Liver (tissue), 9 donors: ENCODE measurements around the gene MAVS. TPM values are rescaled to one million over a fixed set of nuclear protein-coding genes. Genes with fewer than 3 reads are reported as not detected.

ENCODE experiments used
- DNase-seq: peaks from one replicate; pipeline ENCODE4 v3.0.0-alpha.2; 2017; ENCODE audit warnings: low spot score
- H3K27ac ChIP-seq, 2 donors: one replicate each; pipeline ENCODE4 v1.7.0; 2013; ENCODE audit warnings: inconsistent platforms in 2 of 2, low read length in 2 of 2, control low read depth in 1 of 2, low read depth in 1 of 2, mild to moderate bottlenecking in 1 of 2
- H3K27me3 ChIP-seq, 4 donors: one replicate each; pipeline versions ENCODE4 v1.6.1 to v1.7.0; 2013; ENCODE audit warnings: low read length in 3 of 4, inconsistent platforms in 1 of 4, mild to moderate bottlenecking in 1 of 4, moderate library complexity in 1 of 4; ENCODE audit not compliant: control insufficient read depth in 4 of 4, insufficient read depth in 4 of 4
- H3K36me3 ChIP-seq, 4 donors: one replicate each; pipeline versions ENCODE4 v1.6.1 to v1.7.0; 2013; ENCODE audit warnings: low read length in 3 of 4, mild to moderate bottlenecking in 3 of 4, low read depth in 1 of 4, moderate library complexity in 1 of 4; ENCODE audit not compliant: control insufficient read depth in 4 of 4, insufficient read depth in 3 of 4
- H3K4me1 ChIP-seq, 4 donors: one replicate each; pipeline versions ENCODE4 v1.6.1 to v1.7.0; 2013; ENCODE audit warnings: low read length in 3 of 4, mild to moderate bottlenecking in 3 of 4, moderate library complexity in 1 of 4; ENCODE audit not compliant: control insufficient read depth in 4 of 4, insufficient read depth in 4 of 4
- H3K4me3 ChIP-seq, 3 donors: one replicate each; pipeline versions ENCODE4 v1.6.1 to v1.7.0; 2013; ENCODE audit warnings: low read length in 3 of 3, control low read depth in 1 of 3, low read depth in 1 of 3, mild to moderate bottlenecking in 1 of 3
- H3K9ac ChIP-seq, 2 donors: one replicate each; pipeline ENCODE4 v1.7.0; 2013; ENCODE audit warnings: low read length in 2 of 2, mild to moderate bottlenecking in 2 of 2, moderate library complexity in 2 of 2, control low read depth in 1 of 2, low read depth in 1 of 2
- H3K9me3 ChIP-seq, 4 donors: one replicate each; pipeline versions ENCODE4 v1.6.1 to v1.7.0; 2013; ENCODE audit warnings: low read length in 3 of 4; ENCODE audit not compliant: control insufficient read depth in 4 of 4
- ATF3 ChIP-seq: IDR thresholded peaks from 2 replicates; pipeline ENCODE4 v1.6.1; 2016; ENCODE audit warnings: antibody characterized with exemption
- CTCF ChIP-seq: fragments of 150-350 bp; IDR thresholded peaks from 2 replicates; pipeline ENCODE4 v1.5.1; 2017; ENCODE audit warnings: improper control_type of control experiment, low read depth, low read length; ENCODE audit not compliant: missing input control
- EGR1 ChIP-seq, 2 donors: IDR thresholded peaks; 2 replicates each; pipeline ENCODE4 v1.6.1; 2016 to 2018; ENCODE audit warnings: antibody characterized with exemption in 2 of 2, low read depth in 2 of 2
- FOXA1 ChIP-seq: IDR thresholded peaks from 2 replicates; pipeline ENCODE4 v1.6.1; 2016; ENCODE audit warnings: antibody characterized with exemption
- FOXA2 ChIP-seq: IDR thresholded peaks from 2 replicates; pipeline ENCODE4 v1.6.1; 2016; ENCODE audit warnings: antibody characterized with exemption
- GABPA ChIP-seq, 2 donors: IDR thresholded peaks in 1 of 2; conservative IDR thresholded peaks in 1 of 2; 2 replicates each; pipeline ENCODE4 v1.6.1; 2016; ENCODE audit warnings: antibody characterized with exemption in 2 of 2, mild to moderate bottlenecking in 1 of 2, moderate library complexity in 1 of 2
- HNF4A ChIP-seq, 2 donors: conservative IDR thresholded peaks; 2 replicates each; pipeline ENCODE4 v1.6.1; 2016; ENCODE audit warnings: antibody characterized with exemption in 2 of 2, mild to moderate bottlenecking in 2 of 2
- HNF4G ChIP-seq: IDR thresholded peaks from 2 replicates; pipeline ENCODE4 v1.6.1; 2016; ENCODE audit warnings: antibody characterized with exemption
- JUND ChIP-seq, 2 donors: IDR thresholded peaks; 2 replicates each; pipeline ENCODE4 v1.6.1; 2016; ENCODE audit warnings: antibody characterized with exemption in 2 of 2
- MAX ChIP-seq: IDR thresholded peaks from 2 replicates; pipeline ENCODE4 v1.6.1; 2016; ENCODE audit warnings: antibody characterized with exemption
- NR2F2 ChIP-seq: IDR thresholded peaks from 2 replicates; pipeline ENCODE4 v1.6.1; 2016; ENCODE audit warnings: antibody characterized with exemption
- RAD21 ChIP-seq, 2 donors: IDR thresholded peaks; 2 replicates each; pipeline ENCODE4 v1.6.1; 2016; ENCODE audit warnings: antibody characterized with exemption in 2 of 2, mild to moderate bottlenecking in 2 of 2
- RXRA ChIP-seq, 2 donors: IDR thresholded peaks; 2 replicates each; pipeline ENCODE4 v1.6.1; 2017 to 2018; ENCODE audit warnings: antibody characterized with exemption in 2 of 2, mild to moderate bottlenecking in 1 of 2
- SP1 ChIP-seq: IDR thresholded peaks from 2 replicates; pipeline ENCODE4 v1.6.1; 2018; ENCODE audit warnings: antibody characterized with exemption, mild to moderate bottlenecking
- TAF1 ChIP-seq: conservative IDR thresholded peaks from 2 replicates; pipeline ENCODE4 v1.6.1; 2016; ENCODE audit warnings: antibody characterized with exemption, mild to moderate bottlenecking
- YY1 ChIP-seq: IDR thresholded peaks from 2 replicates; pipeline ENCODE4 v1.6.1; 2016; ENCODE audit warnings: antibody characterized with exemption, mild to moderate bottlenecking
- ZBTB33 ChIP-seq: IDR thresholded peaks from 2 replicates; pipeline ENCODE4 v1.6.1; 2016; ENCODE audit warnings: antibody characterized with exemption
- WGBS: extraction: QIAGEN DNeasy Blood & Tissue Kit; methylation state at CpG from one replicate; pipeline ENCODE4 v1.1.7; 2013; 5-methylcytosine and 5-hydroxymethylcytosine counted together
- polyA plus RNA-seq, 2 donors: library from polyadenylated mRNA; stranded (reverse) in 1 of 2; unstranded in 1 of 2; fragments of 200-250 nt in 1 of 2; fragments of >200 nt in 1 of 2; fragmentation: Nextera tagmentation in 1 of 2; extraction: Ambion mirVana in 1 of 2; gene quantifications; one replicate each; pipeline versions ENCODE4 v1.2.1 to v1.2.3, GENCODE V29; 2013 to 2015
- total RNA-seq, 2 donors: library from RNA; depleted of rRNA; stranded (reverse); fragments of >200 nt; gene quantifications; one replicate each; pipeline ENCODE4 v1.2.3, GENCODE V29; 2014
- donor health status: healthy.
- donor health status: healthy.
- donor health status: healthy.
- donor health status: healthy.
- donor health status: healthy.

Gene MAVS
- total and polyA plus RNA-seq, 4 donors, result 4.7 to 20.9 (median 11.9) TPM

GRCh38 chr20:3800878-3801260 is 45.8 kb upstream of the MAVS start:
- no peak for DNase-seq
- Histone ChIP-seq H3K9me3 (no peaks in the 10 kb centered on the region), H3K27ac (no peak overlapping the region), H3K36me3 (peaks cover 0 to 10% (median 4%) of the 10 kb centered on the region in 4 donors), H3K4me3 (no peak overlapping the region), H3K9ac (no peak overlapping the region), H3K4me1 (peaks cover 17 to 40% (median 29%) of the 10 kb centered on the region in 4 donors), H3K27me3 (no peaks in the 10 kb centered on the region)
- WGBS, result 96% methylated on average over 8 of the region's 8 CpGs
- no peak for TF ChIP-seq ZBTB33
- TF ChIP-seq FOXA1, result no peak
- no peak for TF ChIP-seq SP1
- no peak for TF ChIP-seq ATF3
- no peak for TF ChIP-seq GABPA (IDR thresholded peaks at IDR 0.05 in 1 of 2, conservative IDR thresholded peaks at IDR 0.05 in 1 of 2)
- TF ChIP-seq MAX, result no peak
- TF ChIP-seq EGR1 (IDR thresholded peaks at IDR 0.05; ENCODE audit: low read depth in 2 of 2), result no peak
- no peak for TF ChIP-seq NR2F2
- no peak for TF ChIP-seq JUND (IDR thresholded peaks at IDR 0.05)
- TF ChIP-seq YY1, result no peak
- TF ChIP-seq RAD21 (IDR thresholded peaks at IDR 0.05), result no peak
- TF ChIP-seq HNF4A (conservative IDR thresholded peaks at IDR 0.05), result no peak
- TF ChIP-seq CTCF, result no peak
- no peak for TF ChIP-seq TAF1
- no peak for TF ChIP-seq FOXA2
- no peak for TF ChIP-seq RXRA (IDR thresholded peaks at IDR 0.05)
- no peak for TF ChIP-seq HNF4G

- H3K27me3 ChIP-seq, result no peaks in the 10 kb centered on the region
- WGBS, result 97% methylated on average over 4 of the region's 4 CpGs
- H3K27ac ChIP-seq, result no peak overlapping the region
- H3K9me3 ChIP-seq, result no peaks in the 10 kb centered on the region
- no peak overlapping the region for H3K9ac ChIP-seq
- H3K4me1 ChIP-seq, result peaks cover 17 to 40% (median 29%) of the 10 kb centered on the region in 4 donors
- no peak for DNase-seq
- TF ChIP-seq ZBTB33, result no peak
- TF ChIP-seq FOXA1, result no peak
- TF ChIP-seq TAF1, result no peak
- no peak for TF ChIP-seq RXRA (IDR thresholded peaks at IDR 0.05)
- no peak for TF ChIP-seq CTCF
- H3K36me3 ChIP-seq, result peaks cover 0 to 10% (median 4%) of the 10 kb centered on the region in 4 donors
- H3K4me3 ChIP-seq, result no peak overlapping the region
Measured at GRCh38 chr20:3801299-3801698, 45.3 kb upstream of the MAVS start.
